Activated CD4-positive, alpha-beta T cell treated with anti-CD3 and anti-CD28 coated beads for 36 hours (primary cell): Measurements from ENCODE around the gene ADCYAP1. TPM values are rescaled to one million over a fixed set of nuclear protein-coding genes. Genes with fewer than 3 reads are reported as not detected.
"Not testable (repeated sequence)": the region's sequence is repeated elsewhere in the genome, so short reads cannot be mapped to it uniquely, and the experiment has no call there.

Experiments used
- ATAC-seq: fragments of 200-7000 bp; cut with Tn5 transposase; one replicate; pipeline ENCODE4 v1.10.0; 2021; ENCODE audit warnings: mild to moderate bottlenecking, moderate library complexity
- CTCF ChIA-PET: fragments of 350-600 bp; sonication (Branson Sonifier 250); formaldehyde crosslinking; loops from one replicate; lab custom pipeline; 2021; ENCODE audit warnings: antibody characterized with exemption; lab: Charles Lee
- POLR2A ChIA-PET: fragments of 350-600 bp; sonication (Branson Sonifier 250); formaldehyde crosslinking; loops from one replicate; lab custom pipeline; 2021; ENCODE audit warnings: antibody characterized with exemption, inconsistent platforms; lab: Charles Lee
- DNase-seq: peaks from one replicate; pipeline ENCODE4 v3.0.0-alpha.2; 2020
- H3K27ac Mint-ChIP-seq: one replicate; pipeline ENCODE4 v1.8.0; 2021; ENCODE audit warnings: mixed read lengths
- H3K27me3 Mint-ChIP-seq: one replicate; pipeline ENCODE4 v1.8.0; 2021; ENCODE audit warnings: mixed read lengths
- H3K36me3 Mint-ChIP-seq: one replicate; pipeline ENCODE4 v1.8.0; 2021; ENCODE audit warnings: low read depth, mixed read lengths
- H3K4me1 Mint-ChIP-seq: one replicate; pipeline ENCODE4 v1.8.0; 2021; ENCODE audit warnings: mixed read lengths
- H3K4me3 Mint-ChIP-seq: one replicate; pipeline ENCODE4 v1.8.0; 2021; ENCODE audit warnings: mild to moderate bottlenecking, moderate library complexity, mixed read lengths
- H3K9me3 Mint-ChIP-seq: one replicate; pipeline ENCODE4 v1.8.0; 2021; ENCODE audit warnings: low read depth, mixed read lengths
- intact Hi-C, 2 experiments: fragments of 100-400 bp; cut with DNase I in 1 of 2; cut with micrococcal nuclease in 1 of 2; formaldehyde crosslinking; loops; one replicate each; pipeline versions ENCODE4 v1.14.2 to v1.15.1; 2022 to 2024; cut with DNase I, micrococcal nuclease
- total RNA-seq, 2 experiments: library from RNA; stranded (reverse); gene quantifications; one replicate each; pipeline ENCODE4 v1.2.3, GENCODE V29; 2021

ADCYAP1 gene
- total RNA-seq: not detected

DNA sequence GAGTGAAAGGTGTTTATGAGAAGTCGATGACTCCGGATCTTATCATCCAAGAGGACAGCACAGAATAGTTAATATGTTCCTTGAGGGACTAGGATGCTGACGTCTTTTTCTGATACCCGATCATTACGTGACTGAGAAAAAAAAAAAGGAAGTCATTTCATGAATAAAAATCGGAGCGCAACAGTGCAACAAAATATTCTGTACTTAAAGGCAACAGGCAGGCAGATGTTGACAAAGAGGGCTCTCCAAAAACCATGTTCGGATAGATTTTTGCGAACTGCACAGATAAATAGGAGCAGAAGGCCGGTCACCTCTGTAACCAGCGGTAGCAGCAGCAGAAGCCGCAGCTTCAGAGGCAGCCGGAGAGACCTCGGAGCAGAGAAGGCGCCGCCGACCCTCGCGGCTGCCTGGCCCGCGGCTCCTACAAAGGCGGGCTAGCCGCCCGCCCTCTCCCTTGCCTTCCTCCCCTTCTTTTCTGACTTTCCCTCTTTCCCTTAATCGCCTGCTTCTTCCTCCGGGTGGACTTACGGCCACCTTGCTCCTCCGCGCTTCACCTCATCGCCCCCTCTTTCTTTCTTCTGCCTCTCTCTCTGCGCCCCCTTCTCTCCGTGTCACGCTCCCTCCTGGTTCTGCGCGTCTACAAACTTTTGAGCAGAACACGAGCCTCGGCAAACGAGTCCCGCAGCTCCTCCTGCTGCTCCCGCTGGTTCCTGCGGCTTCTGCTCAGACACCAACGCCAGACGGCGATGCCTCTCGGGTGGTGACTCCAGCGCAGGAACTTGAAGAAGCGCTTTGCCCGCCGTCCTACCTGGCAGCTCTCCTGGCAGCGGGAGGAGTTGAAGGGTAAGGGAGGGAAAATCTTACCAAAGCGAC is at the start of gene ADCYAP1:
Gene ADCYAP1 (plus strand): TSS at position 654 of the 873 bp plus-strand sequence. CDS start 516 bp downstream, outside the sequence.
- POLR2A ChIA-PET: no interaction called here
- H3K36me3 Mint-ChIP-seq: no peaks in the 10 kb centered on the region
- DNase-seq (peak; percentile 26), ATAC-seq (no peak)
- H3K27ac Mint-ChIP-seq: no peak within 1 kb of the TSS
- no peak within 1 kb of the TSS for H3K4me3 Mint-ChIP-seq
- H3K4me1 Mint-ChIP-seq: peaks cover 21% of the 10 kb centered on the region
- CTCF ChIA-PET: interaction anchor here (0.6 to 1.1 kb wide), 3 partner anchors 9 to 1785 kb away, joined by 3 read pairs; no protein-coding TSS in a partner anchor
- intact Hi-C loops: loop anchor here in 1 of 2 experiments (5.0 kb wide), 2 partner anchors 37 to 402 kb away; partner anchors contain the start of gene COLEC12
- H3K9me3 Mint-ChIP-seq: peaks cover 4% of the 10 kb centered on the region
- peaks cover 60% of the 10 kb centered on the region for H3K27me3 Mint-ChIP-seq

DNA sequence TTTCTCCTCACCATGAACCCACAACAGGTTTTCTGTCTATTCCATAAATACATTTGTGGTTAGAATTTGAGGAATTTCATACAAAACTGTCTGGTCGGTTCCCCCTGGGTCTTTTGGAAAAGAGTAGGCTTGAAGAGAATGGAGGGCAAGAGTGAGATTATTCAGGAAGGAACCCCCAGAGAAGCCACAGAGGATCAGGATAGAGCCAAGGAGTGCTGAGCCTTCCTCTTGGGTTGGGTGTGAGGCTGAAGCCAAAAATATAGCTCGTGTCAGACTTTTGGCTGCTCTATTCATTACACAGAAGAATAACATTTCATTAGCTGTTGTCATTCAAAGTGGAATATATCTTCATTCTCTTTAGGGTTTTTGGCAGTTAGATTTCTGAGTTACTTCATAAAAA is 46.7 kb upstream of the ADCYAP1 start:
- CTCF ChIA-PET: no interaction called here
- intact Hi-C loops: no loop called here
- POLR2A ChIA-PET: no interaction called here
- Mint-ChIP-seq H3K27ac (no peak overlapping the region), H3K9me3 (no peaks in the 10 kb centered on the region), H3K4me1 (no peaks in the 10 kb centered on the region), H3K36me3 (no peaks in the 10 kb centered on the region), H3K27me3 (peaks cover 2% of the 10 kb centered on the region), H3K4me3 (no peak overlapping the region)
- DNase-seq (no peak), ATAC-seq (no peak)

DNA sequence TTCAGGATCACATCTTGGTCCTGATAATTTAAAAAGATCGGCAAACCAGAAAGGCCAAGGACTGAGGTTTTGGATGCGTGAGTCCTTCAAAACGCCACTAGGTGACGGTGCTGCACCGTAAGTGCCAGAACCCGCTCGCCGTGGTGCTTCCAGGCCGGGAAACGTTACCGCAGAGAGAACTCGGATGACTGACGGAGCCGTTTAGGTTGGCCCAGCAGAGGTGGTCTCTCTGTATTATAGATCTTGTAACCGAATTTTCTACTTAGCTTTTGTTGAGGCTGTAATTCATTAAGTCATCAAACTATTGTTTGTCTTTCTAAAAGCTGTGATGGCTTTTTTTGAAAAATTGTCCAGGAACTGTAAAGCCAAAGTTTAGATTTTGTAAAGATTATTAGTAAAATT is 39.8 kb upstream of the ADCYAP1 start:
- Mint-ChIP-seq H3K27ac (no peak overlapping the region), H3K4me1 (peaks cover 5% of the 10 kb centered on the region), H3K4me3 (no peak overlapping the region), H3K9me3 (no peaks in the 10 kb centered on the region), H3K36me3 (no peaks in the 10 kb centered on the region), H3K27me3 (peaks cover 20% of the 10 kb centered on the region)
- ChIA-PET POLR2A (no interaction called here), CTCF (interaction anchor here (0.6 to 3.2 kb wide), 16 partner anchors 10 to 1677 kb away, joined by 3 to 20 read pairs (median 3); no protein-coding TSS in a partner anchor)
- ATAC-seq (peak; percentile 83), DNase-seq (peak; percentile 83)
- intact Hi-C loops: loop anchor here (1.0 to 10.0 kb wide), 7 partner anchors 37 to 1677 kb away; partner anchors contain the start of gene ADCYAP1 (in 1 of the 2)

DNA sequence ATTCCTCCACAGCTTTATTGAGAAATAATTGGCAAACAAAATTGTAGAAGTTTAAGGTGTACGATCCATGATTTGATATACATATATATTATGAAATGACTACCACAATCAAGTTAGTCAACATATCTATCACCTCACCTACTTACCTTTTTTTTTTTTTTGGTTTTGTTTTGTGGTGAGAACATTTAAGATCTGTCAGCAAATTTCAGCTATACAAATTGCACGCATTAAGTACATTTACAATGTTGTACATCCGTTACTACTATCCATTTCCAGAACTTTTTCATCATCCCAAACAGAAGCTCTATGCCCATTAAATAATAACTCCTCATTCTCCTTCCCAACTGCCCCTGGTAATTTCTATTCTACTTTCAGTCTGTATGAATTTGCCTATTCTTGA is 37.4 kb upstream of the ADCYAP1 start:
- H3K36me3 Mint-ChIP-seq: no peaks in the 10 kb centered on the region
- H3K4me3 Mint-ChIP-seq: no peak overlapping the region
- H3K27me3 Mint-ChIP-seq: peaks cover 22% of the 10 kb centered on the region
- ChIA-PET CTCF (interaction anchor here (1.6 kb wide), 1 partner anchor 36 kb away, joined by 3 read pairs; no protein-coding TSS in a partner anchor), POLR2A (no interaction called here)
- no peak overlapping the region for H3K27ac Mint-ChIP-seq
- H3K9me3 Mint-ChIP-seq: no peaks in the 10 kb centered on the region
- intact Hi-C loops: loop anchor here in 1 of 2 experiments (5.0 to 10.0 kb wide), 3 partner anchors 35 to 1218 kb away; partner anchors contain the start of gene ADCYAP1
- peaks cover 5% of the 10 kb centered on the region for H3K4me1 Mint-ChIP-seq
- ATAC-seq (no peak), DNase-seq (no peak)

DNA sequence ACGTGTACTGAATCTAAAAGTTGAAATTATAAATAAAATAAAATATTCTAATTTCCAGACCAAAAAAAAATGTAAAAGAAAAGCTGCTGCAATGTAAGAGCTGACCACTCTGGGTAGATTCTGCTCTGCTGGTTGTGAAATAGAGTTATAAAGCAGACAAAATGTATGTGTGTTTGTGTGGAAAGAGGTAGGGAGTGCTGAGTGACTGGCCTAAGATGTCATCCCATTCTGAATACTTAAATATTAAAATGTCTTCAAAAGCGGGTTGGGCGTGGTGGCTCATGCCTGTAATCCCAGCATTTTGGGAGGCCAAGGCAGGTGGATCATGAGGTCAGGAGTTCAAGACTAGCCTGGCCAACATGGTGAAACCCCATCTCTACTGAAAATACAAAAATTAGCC is 31.2 kb upstream of the ADCYAP1 start:
- H3K27me3 Mint-ChIP-seq, H3K9me3 Mint-ChIP-seq, DNase-seq, intact Hi-C loops, ATAC-seq, H3K27ac Mint-ChIP-seq, H3K4me1 Mint-ChIP-seq, H3K36me3 Mint-ChIP-seq, H3K4me3 Mint-ChIP-seq: not testable (repeated sequence)
- ChIA-PET POLR2A (interaction anchor here (0.5 kb wide), 1 partner anchor 304 kb away, joined by 3 read pairs; no protein-coding TSS in a partner anchor), CTCF (interaction anchor here (1.6 kb wide), 1 partner anchor 40 kb away, joined by 5 read pairs; no protein-coding TSS in a partner anchor)

DNA sequence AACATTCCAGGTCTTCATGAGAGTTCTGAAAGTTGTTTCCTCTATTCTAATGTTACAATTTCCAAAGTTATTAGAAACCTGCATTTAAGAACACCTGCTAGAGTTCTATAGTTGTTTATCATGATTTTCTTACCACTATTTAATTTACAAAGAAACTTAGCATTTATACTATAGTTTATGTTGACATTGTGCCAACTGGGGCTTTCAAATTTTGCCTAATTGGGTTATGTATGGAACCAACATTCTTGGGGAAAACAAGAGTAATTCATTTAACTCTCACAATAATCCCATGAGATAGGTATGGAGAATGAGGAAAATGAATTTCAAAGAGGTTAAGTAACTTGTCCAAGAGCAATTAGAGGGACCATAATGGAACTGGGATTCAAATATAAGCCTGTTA is 28.8 kb upstream of the ADCYAP1 start:
- Mint-ChIP-seq H3K9me3 (peaks cover 4% of the 10 kb centered on the region), H3K4me1 (peaks cover 7% of the 10 kb centered on the region), H3K4me3 (no peak overlapping the region), H3K27me3 (peaks cover 2% of the 10 kb centered on the region), H3K36me3 (no peaks in the 10 kb centered on the region), H3K27ac (no peak overlapping the region)
- ChIA-PET POLR2A (no interaction called here), CTCF (interaction anchor here (0.9 kb wide), 1 partner anchor 12 kb away, joined by 3 read pairs; no protein-coding TSS in a partner anchor)
- ATAC-seq (no peak), DNase-seq (no peak)
- intact Hi-C loops: no loop called here

DNA sequence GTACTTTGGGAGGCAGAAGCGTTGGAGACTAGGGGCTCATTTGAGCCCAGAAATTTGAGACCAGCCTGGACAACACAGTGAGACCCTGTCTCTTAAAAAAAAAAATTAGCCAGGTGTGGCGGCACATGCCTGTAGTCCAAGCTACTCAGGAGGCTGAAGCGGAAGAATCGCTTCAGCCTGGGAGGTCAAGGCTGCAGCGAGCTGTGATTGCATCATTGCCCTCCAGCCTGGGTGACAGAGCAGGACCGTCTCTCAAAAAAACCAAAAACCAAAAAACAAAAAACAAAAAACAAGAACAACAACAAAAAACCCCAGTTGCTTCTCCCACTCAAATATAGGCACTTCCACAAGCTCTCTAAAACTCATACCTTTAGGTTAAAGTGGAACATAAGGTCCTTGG is 27.4 kb upstream of the ADCYAP1 start:
- intact Hi-C loops: no loop called here
- ChIA-PET POLR2A (no interaction called here), CTCF (no interaction called here)
- DNase-seq (no peak), ATAC-seq (no peak)
- no peak overlapping the region for H3K27ac Mint-ChIP-seq
- peaks cover 4% of the 10 kb centered on the region for H3K9me3 Mint-ChIP-seq
- no peak overlapping the region for H3K4me3 Mint-ChIP-seq
- peaks cover 4% of the 10 kb centered on the region for H3K27me3 Mint-ChIP-seq
- no peaks in the 10 kb centered on the region for H3K36me3 Mint-ChIP-seq
- peaks cover 7% of the 10 kb centered on the region for H3K4me1 Mint-ChIP-seq

DNA sequence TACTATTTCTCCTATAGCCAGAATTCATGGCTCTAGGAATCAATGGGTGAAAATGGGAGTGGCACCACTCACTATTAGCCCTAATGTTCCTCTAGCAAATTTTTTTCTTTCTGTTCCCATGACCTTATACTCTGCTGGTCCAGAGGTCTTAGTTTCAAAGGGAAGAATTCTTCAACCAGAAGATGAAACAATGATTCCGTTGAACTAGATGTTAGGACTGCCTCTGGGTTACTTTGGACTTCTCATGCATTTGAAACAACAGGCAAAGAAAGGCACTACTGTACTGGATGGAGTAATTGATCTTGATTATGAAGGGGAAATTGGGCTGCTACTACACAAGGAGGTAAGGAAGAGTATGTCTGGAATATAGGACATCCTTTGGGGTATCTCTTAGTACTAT is 18.6 kb upstream of the ADCYAP1 start:
- DNase-seq (no peak), ATAC-seq (no peak)
- intact Hi-C loops: no loop called here
- no peaks in the 10 kb centered on the region for H3K36me3 Mint-ChIP-seq
- POLR2A ChIA-PET: no interaction called here
- no peak overlapping the region for H3K4me3 Mint-ChIP-seq
- H3K4me1 Mint-ChIP-seq: no peaks in the 10 kb centered on the region
- H3K27me3 Mint-ChIP-seq: peaks cover 6% of the 10 kb centered on the region
- CTCF ChIA-PET: no interaction called here
- no peak overlapping the region for H3K27ac Mint-ChIP-seq
- peaks cover 2% of the 10 kb centered on the region for H3K9me3 Mint-ChIP-seq

DNA sequence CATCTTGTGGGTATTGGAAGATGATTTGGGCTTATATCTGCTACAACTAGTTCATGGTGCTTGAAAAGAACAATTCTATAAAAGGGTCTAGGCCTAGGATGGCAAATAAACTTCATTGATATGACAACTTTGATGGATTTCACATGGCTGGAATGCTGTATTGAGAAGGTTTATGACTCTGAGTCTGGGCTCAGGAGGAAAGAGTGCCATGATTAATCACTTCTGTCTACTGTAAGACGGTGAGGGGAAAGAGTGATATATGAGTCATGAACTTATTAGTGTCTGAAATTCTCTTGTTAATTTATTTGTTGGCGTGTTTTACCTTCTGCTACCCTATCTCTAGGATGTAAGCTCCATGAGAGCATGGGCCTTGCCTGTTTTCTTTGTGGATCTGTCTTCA is 17.0 kb upstream of the ADCYAP1 start:
- H3K27ac Mint-ChIP-seq: no peak overlapping the region
- peaks cover 13% of the 10 kb centered on the region for H3K27me3 Mint-ChIP-seq
- ChIA-PET CTCF (no interaction called here), POLR2A (no interaction called here)
- DNase-seq (no peak), ATAC-seq (no peak)
- peaks cover 2% of the 10 kb centered on the region for H3K9me3 Mint-ChIP-seq
- H3K36me3 Mint-ChIP-seq: no peaks in the 10 kb centered on the region
- H3K4me3 Mint-ChIP-seq: no peak overlapping the region
- intact Hi-C loops: no loop called here
- no peaks in the 10 kb centered on the region for H3K4me1 Mint-ChIP-seq

DNA sequence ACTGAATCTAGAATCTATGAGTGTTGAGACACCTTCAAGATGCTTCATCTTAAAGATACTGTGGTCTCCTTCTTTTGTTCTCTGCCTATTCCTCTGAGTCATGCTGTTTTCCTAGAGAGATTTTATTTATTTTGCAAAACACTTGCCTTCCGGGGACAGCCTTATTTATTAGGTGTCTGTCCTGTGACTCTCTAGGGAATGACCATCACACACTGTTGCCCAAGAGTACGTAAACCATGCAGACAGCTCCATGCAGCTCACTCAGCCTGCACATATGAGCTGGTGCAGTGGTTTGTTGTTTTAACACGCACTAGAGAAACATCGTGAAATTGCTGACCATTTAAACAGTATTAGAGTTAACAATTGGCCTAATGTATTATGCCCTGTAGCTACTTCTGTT is 12.4 kb upstream of the ADCYAP1 start:
- no peak overlapping the region for H3K4me3 Mint-ChIP-seq
- no peak for ATAC-seq
- H3K9me3 Mint-ChIP-seq: peaks cover 2% of the 10 kb centered on the region
- H3K36me3 Mint-ChIP-seq: no peaks in the 10 kb centered on the region
- intact Hi-C loops: no loop called here
- CTCF ChIA-PET: no interaction called here
- no peak overlapping the region for H3K27ac Mint-ChIP-seq
- POLR2A ChIA-PET: no interaction called here
- no peaks in the 10 kb centered on the region for H3K4me1 Mint-ChIP-seq
- DNase-seq: no peak
- H3K27me3 Mint-ChIP-seq: peaks cover 16% of the 10 kb centered on the region

DNA sequence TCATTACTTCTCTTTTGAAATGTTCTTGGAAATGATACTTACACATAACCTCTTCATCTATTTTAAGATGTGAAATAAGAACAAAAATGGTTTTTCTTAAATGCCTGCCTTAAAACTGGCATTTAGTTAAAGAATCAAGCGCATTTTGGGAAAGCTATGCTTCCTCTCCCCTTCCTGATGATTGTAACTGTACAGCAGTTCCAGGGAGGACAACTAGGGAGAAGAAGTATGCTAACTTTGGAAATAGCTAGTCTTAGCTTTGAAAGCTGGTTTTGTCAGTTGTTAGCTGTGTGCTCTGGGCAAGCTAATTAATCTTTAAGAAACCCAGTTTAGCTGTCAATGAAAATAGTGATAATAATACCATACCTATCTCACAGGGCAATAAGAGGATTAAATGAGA is 8.4 kb upstream of the ADCYAP1 start:
- DNase-seq (no peak), ATAC-seq (no peak)
- intact Hi-C loops: no loop called here
- H3K27ac Mint-ChIP-seq: no peak overlapping the region
- H3K4me3 Mint-ChIP-seq: no peak overlapping the region
- peaks cover 25% of the 10 kb centered on the region for H3K27me3 Mint-ChIP-seq
- ChIA-PET CTCF (interaction anchor here (0.5 kb wide), 1 partner anchor 124 kb away, joined by 3 read pairs; no protein-coding TSS in a partner anchor), POLR2A (no interaction called here)
- no peaks in the 10 kb centered on the region for H3K9me3 Mint-ChIP-seq
- H3K4me1 Mint-ChIP-seq: no peaks in the 10 kb centered on the region
- H3K36me3 Mint-ChIP-seq: no peaks in the 10 kb centered on the region
